GM12892 (cell line): Measurements from ENCODE around the gene FKBP2.

ENCODE experiments used
- POLR2A ChIP-seq: IDR thresholded peaks from 2 replicates; pipeline ENCODE4 v1.6.1; 2011; ENCODE audit warnings: low read depth, low read length, control low read depth
- POLR2AphosphoS5 ChIP-seq: IDR thresholded peaks from 2 replicates; pipeline ENCODE4 v1.6.1; 2011; ENCODE audit warnings: low read depth, low read length, control low read depth
- TAF1 ChIP-seq: IDR thresholded peaks from 2 replicates; pipeline ENCODE4 v1.6.1; 2011; ENCODE audit warnings: low read depth, mild to moderate bottlenecking, control low read depth, low read length, borderline replicate concordance

GRCh38 chr11:64252003-64252872 is 11.3 kb downstream of the FKBP2 start:
- TF ChIP-seq POLR2AphosphoS5, result no peak
- TF ChIP-seq TAF1, result no peak
- no peak for TF ChIP-seq POLR2A
